SU-DHL-6 (cell line): ENCODE data around the gene WNT2B.

Experiments
- H2AFZ ChIP-seq: fragments of 200-600 bp; sonication (generic); 2 replicates; pipeline ENCODE4 v1.6.1; 2014; ENCODE audit warnings: low read depth, mild to moderate bottlenecking, moderate library complexity, mixed read lengths, antibody characterized with exemption, low read length; ENCODE audit not compliant: severe bottlenecking
- H3F3A ChIP-seq: fragments of 200-600 bp; shearing (Covaris generic); 2 replicates; pipeline ENCODE4 v1.6.0; 2016; ENCODE audit warnings: antibody characterized with exemption, mild to moderate bottlenecking; ENCODE audit not compliant: insufficient read depth
- H3K27ac ChIP-seq: fragments of 200-600 bp; sonication (generic); 2 replicates; pipeline ENCODE4 v1.5.1; 2016; ENCODE audit warnings: low read depth, mild to moderate bottlenecking, low read length, moderate library complexity, mixed read lengths
- H3K27me3 ChIP-seq: fragments of 200-600 bp; sonication (generic), shearing (Covaris generic); 2 replicates; pipeline ENCODE4 v1.6.0; 2014; ENCODE audit warnings: mild to moderate bottlenecking, low read length
- H3K36me3 ChIP-seq: fragments of 200-600 bp; sonication (generic); 2 replicates; pipeline ENCODE4 v1.6.1; 2014; ENCODE audit warnings: mild to moderate bottlenecking, low read length, mixed read lengths
- H3K4me2 ChIP-seq: fragments of 300-600, 200-600 bp; shearing (Covaris generic), sonication (generic); 2 replicates; pipeline ENCODE4 v1.6.0; 2014; ENCODE audit warnings: low read length, low read depth, mild to moderate bottlenecking; ENCODE audit not compliant: poor library complexity, severe bottlenecking
- H3K4me3 ChIP-seq: fragments of 200-600 bp; sonication (generic); 2 replicates; pipeline ENCODE4 v1.5.1; 2014; ENCODE audit warnings: antibody characterized with exemption, low read length, mild to moderate bottlenecking, mixed read lengths; ENCODE audit not compliant: insufficient read depth, poor library complexity, severe bottlenecking
- H3K79me2 ChIP-seq: fragments of 200-600 bp; sonication (generic); 2 replicates; pipeline ENCODE4 v1.6.1; 2014; ENCODE audit warnings: mild to moderate bottlenecking, low read length, moderate library complexity; ENCODE audit not compliant: insufficient read depth
- H3K9ac ChIP-seq: fragments of 200-600 bp; sonication (generic); 2 replicates; pipeline ENCODE4 v1.7.0; 2014; ENCODE audit warnings: mild to moderate bottlenecking, low read length
- H3K9me2 ChIP-seq: fragments of 200-600 bp; sonication (generic); replicated peaks from 2 replicates; pipeline ENCODE4 v1.6.1; 2014; ENCODE audit warnings: low read length; ENCODE audit not compliant: insufficient read depth
- H3K9me3 ChIP-seq: fragments of 200-600 bp; sonication (generic); 2 replicates; pipeline ENCODE4 v1.6.1; 2014; ENCODE audit warnings: low read length, mixed read lengths; ENCODE audit not compliant: insufficient read depth
- H4K20me1 ChIP-seq: fragments of 200-600 bp; sonication (generic); 2 replicates; pipeline ENCODE4 v1.6.1; 2014; ENCODE audit warnings: low read depth, mild to moderate bottlenecking, antibody characterized with exemption, low read length, moderate library complexity, mixed read lengths
- EZH2phosphoT487 ChIP-seq: fragments of 200-600 bp; sonication (generic), shearing (Covaris generic); conservative IDR thresholded peaks from 2 replicates; pipeline ENCODE4 v1.6.1; 2018; ENCODE audit warnings: mild to moderate bottlenecking, antibody characterized with exemption, low read length, moderate library complexity, mixed read lengths
- TF ChIP-seq, protein P1 (sequence below): fragments of 200-600 bp; sonication (generic); IDR thresholded peaks from one replicate; pipeline ENCODE4 v1.5.1; 2017; ENCODE audit warnings: antibody characterized with exemption, mild to moderate bottlenecking, low read length, moderate library complexity; ENCODE audit not compliant: insufficient read depth, poor library complexity, severe bottlenecking

The WNT2B gene

DNA sequence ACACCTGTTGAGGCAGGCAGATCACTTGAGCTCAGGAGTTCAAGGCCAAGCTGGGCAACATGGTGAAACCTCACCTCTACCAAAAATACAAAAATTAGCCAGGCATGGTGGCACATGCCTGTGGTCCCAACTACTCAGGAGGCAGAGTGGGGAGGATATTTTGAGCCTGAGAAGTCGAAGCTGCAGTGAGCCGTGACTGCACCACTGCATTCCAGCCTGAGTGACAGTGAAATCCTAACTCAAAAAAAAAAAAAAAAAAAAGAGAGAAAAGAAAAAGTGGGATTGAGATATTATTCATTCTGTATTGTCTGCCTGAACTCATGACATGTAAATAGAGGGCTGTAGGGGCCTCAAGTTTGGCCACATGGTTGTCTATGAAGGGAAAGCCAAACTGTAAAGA lies 37.3 kb downstream of the WNT2B start:
- no peaks in the 10 kb centered on the region for H3K9me2 ChIP-seq
- H3K9ac ChIP-seq: no peak overlapping the region
- H3K36me3 ChIP-seq: no peaks in the 10 kb centered on the region
- H3K27ac ChIP-seq: no peak overlapping the region
- H2AFZ ChIP-seq: no peak overlapping the region
- H3K9me3 ChIP-seq: no peaks in the 10 kb centered on the region
- no peaks in the 10 kb centered on the region for H3K79me2 ChIP-seq
- H3K4me3 ChIP-seq: no peak overlapping the region
- H4K20me1 ChIP-seq: no peaks in the 10 kb centered on the region
- no peaks in the 10 kb centered on the region for H3F3A ChIP-seq
- no peak for TF ChIP-seq EZH2phosphoT487
- TF ChIP-seq, protein P1, sequence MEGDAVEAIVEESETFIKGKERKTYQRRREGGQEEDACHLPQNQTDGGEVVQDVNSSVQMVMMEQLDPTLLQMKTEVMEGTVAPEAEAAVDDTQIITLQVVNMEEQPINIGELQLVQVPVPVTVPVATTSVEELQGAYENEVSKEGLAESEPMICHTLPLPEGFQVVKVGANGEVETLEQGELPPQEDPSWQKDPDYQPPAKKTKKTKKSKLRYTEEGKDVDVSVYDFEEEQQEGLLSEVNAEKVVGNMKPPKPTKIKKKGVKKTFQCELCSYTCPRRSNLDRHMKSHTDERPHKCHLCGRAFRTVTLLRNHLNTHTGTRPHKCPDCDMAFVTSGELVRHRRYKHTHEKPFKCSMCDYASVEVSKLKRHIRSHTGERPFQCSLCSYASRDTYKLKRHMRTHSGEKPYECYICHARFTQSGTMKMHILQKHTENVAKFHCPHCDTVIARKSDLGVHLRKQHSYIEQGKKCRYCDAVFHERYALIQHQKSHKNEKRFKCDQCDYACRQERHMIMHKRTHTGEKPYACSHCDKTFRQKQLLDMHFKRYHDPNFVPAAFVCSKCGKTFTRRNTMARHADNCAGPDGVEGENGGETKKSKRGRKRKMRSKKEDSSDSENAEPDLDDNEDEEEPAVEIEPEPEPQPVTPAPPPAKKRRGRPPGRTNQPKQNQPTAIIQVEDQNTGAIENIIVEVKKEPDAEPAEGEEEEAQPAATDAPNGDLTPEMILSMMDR: no peak
- no peaks in the 10 kb centered on the region for H3K27me3 ChIP-seq
- no peak overlapping the region for H3K4me2 ChIP-seq

DNA sequence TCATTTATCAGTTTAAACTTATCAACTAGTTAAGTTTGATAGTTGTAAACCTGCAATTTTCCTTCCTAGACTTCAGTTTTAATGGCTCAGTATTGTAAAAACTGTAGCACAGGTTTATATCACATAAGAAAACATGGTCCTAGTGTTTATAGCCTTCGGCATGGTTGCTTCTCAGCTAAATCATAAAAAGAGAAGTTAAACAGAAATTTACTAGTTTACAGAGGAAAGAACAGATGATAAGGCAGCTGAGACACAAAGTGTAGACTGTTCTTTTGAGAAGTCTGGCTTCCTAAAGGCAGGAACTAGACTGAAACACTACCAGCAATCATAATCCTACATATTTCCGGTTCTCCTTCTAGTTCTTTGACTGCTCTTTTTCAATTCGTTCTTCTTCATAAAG lies 39.8 kb downstream of the WNT2B start:
- no peak overlapping the region for H3K4me3 ChIP-seq
- no peaks in the 10 kb centered on the region for H3K27me3 ChIP-seq
- TF ChIP-seq EZH2phosphoT487: no peak
- TF ChIP-seq, protein P1: no peak
- H3K9me2 ChIP-seq: no peaks in the 10 kb centered on the region
- H3K9me3 ChIP-seq: no peaks in the 10 kb centered on the region
- H3K36me3 ChIP-seq: no peaks in the 10 kb centered on the region
- H3K79me2 ChIP-seq: no peaks in the 10 kb centered on the region
- no peaks in the 10 kb centered on the region for H3F3A ChIP-seq
- H2AFZ ChIP-seq: no peak overlapping the region
- H3K4me2 ChIP-seq: no peak overlapping the region
- no peaks in the 10 kb centered on the region for H4K20me1 ChIP-seq
- H3K27ac ChIP-seq: no peak overlapping the region
- H3K9ac ChIP-seq: no peak overlapping the region

DNA sequence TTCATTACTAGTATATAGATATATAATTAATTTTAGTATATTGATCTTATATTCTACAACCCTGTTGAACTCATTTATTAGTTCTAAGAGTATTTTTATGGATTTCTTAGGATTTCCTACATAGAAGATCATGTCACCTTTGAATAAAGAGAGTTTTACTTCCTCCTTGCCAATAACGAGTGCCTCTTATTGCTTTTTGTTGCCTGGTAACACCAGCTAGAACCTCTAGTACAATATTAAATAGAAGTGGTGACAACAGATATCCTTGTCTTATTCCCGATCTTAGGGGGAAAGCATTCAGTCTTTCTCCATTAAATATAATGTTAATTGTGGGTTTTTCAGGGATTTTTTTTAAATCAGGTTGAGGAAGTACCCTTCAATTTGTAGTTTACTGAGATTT lies 40.8 kb downstream of the WNT2B start:
- no peak overlapping the region for H3K27ac ChIP-seq
- no peaks in the 10 kb centered on the region for H3K79me2 ChIP-seq
- TF ChIP-seq, protein P1: no peak
- no peak for TF ChIP-seq EZH2phosphoT487
- no peaks in the 10 kb centered on the region for H3K9me2 ChIP-seq
- H3F3A ChIP-seq: no peaks in the 10 kb centered on the region
- no peaks in the 10 kb centered on the region for H3K36me3 ChIP-seq
- no peak overlapping the region for H3K4me3 ChIP-seq
- no peak overlapping the region for H3K4me2 ChIP-seq
- no peaks in the 10 kb centered on the region for H4K20me1 ChIP-seq
- no peak overlapping the region for H3K9ac ChIP-seq
- no peak overlapping the region for H2AFZ ChIP-seq
- H3K27me3 ChIP-seq: no peaks in the 10 kb centered on the region
- H3K9me3 ChIP-seq: no peaks in the 10 kb centered on the region

DNA sequence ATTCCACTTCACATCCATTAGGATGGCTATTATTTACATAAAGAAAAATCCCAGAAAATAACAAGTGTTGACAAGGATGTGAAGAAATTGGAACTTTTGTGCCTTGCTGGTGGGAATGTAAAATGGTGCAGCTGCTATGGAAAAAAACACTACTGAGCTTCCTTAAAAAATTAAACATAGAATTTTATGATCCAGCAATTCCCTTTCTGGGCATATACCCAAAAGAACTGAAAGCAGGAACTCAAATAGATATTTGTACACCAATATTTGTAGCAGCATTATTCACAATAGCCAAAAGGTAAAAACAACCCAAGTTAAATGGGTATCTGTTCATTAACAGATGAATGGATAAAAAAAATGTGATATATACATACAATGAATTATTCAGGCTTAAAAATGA lies 45.6 kb downstream of the WNT2B start:
- Histone ChIP-seq H3K9me2 (no peaks in the 10 kb centered on the region), H3K79me2 (no peaks in the 10 kb centered on the region), H3K9me3 (no peaks in the 10 kb centered on the region), H3K27ac (no peak overlapping the region), H2AFZ (no peak overlapping the region), H3K36me3 (no peaks in the 10 kb centered on the region), H4K20me1 (no peaks in the 10 kb centered on the region), H3F3A (no peaks in the 10 kb centered on the region), H3K4me3 (no peak overlapping the region), H3K27me3 (no peaks in the 10 kb centered on the region), H3K4me2 (no peak overlapping the region), H3K9ac (no peak overlapping the region)
- no peak for TF ChIP-seq EZH2phosphoT487
- TF ChIP-seq, protein P1: no peak
